Aortic smooth muscle cell (primary cell): ENCODE results near the gene E2F2. TPM values are rescaled to one million over a fixed set of nuclear protein-coding genes. Genes with fewer than 3 reads are reported as not detected.

ENCODE experiments used
- total RNA-seq: library from RNA; depleted of rRNA; stranded (reverse); fragments of >200 nt; gene quantifications from 2 replicates; pipeline ENCODE4 v1.2.3, GENCODE V29; 2014

Gene E2F2, protein sequence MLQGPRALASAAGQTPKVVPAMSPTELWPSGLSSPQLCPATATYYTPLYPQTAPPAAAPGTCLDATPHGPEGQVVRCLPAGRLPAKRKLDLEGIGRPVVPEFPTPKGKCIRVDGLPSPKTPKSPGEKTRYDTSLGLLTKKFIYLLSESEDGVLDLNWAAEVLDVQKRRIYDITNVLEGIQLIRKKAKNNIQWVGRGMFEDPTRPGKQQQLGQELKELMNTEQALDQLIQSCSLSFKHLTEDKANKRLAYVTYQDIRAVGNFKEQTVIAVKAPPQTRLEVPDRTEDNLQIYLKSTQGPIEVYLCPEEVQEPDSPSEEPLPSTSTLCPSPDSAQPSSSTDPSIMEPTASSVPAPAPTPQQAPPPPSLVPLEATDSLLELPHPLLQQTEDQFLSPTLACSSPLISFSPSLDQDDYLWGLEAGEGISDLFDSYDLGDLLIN
- 0.93 and 2.1 TPM in 2 replicates for total RNA-seq

GRCh38 chr1:23530747-23531561 lies at the start of gene E2F2:
Gene E2F2, minus strand, starts transcription at chr1:23531233. Its CDS starts 440 bp downstream, at chr1:23530793.

GRCh38 chr1:23559136-23559984 lies 28.3 kb upstream of the E2F2 start, which contains the start of gene ID3:
Gene ID3, minus strand, starts transcription at chr1:23559501. Its CDS starts 75 bp downstream, at chr1:23559426.

DNA sequence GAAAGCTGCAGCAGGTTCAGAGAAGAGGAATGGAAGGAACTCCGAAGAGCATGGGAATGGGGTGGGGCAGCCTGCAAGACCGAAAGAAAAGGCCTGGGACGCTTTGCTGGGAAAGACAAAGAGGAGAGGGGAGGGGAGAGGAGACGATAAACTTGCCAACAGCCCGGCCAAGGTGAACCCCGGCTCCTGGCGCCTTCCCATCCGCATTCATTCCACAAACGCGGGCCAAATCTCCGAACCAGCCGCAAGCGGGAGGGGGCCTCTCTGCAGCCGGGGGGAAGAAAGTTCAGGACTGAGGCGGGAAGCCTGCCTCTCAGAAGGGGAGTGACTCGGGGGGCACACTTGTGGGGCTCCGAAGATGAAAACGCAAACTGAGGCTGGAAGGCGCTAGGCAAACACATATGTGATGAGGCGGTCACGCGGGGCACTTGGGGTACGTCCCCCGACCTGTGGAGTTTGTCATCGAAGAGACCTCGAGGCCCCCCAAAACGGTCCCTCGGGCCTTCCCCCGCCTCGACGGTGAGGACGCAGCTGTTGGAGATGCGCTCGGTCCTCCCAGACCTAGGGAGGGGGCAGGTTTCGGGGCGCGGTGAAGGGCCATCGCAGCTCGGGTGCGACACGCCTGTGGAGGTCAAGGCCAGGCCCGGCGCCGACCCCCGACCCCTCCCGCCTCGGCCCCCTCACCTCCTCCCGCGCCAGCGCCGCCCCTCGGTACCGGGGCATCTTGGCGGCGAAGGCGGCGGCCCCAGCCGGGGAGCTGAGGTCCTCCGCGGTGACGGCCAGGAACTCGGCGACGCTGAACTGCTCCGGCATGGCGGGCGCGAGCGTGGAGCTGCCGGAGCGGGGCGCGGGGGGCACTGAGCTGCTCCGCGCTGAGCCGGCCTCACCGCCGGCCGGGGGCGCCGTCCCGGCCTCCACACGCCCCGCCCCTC lies 47.4 kb downstream of the E2F2 start, which contains the start of gene ASAP3:
Gene ASAP3, minus strand, starts transcription at position 859 of the 932 bp plus-strand sequence. Its CDS starts 46 bp downstream, at position 813.

Other genes with a start within 250 kb of the E2F2 start
- 93.2 and 105 TPM in 2 replicates for gene HNRNPR, start 186.9 kb downstream of the E2F2 start, total RNA-seq
- 18.0 and 19.9 TPM in 2 replicates for gene ZNF436, start 161.4 kb downstream of the E2F2 start, total RNA-seq
- 14.0 and 20.3 TPM in 2 replicates for gene TCEA3, start 106.5 kb downstream of the E2F2 start, total RNA-seq
- gene ASAP3, start 47.1 kb downstream of the E2F2 start, total RNA-seq, result 14.1 and 14.7 TPM in 2 replicates
- 220 and 236 TPM in 2 replicates for gene ID3, start 28.3 kb upstream of the E2F2 start, total RNA-seq
- 1,392 and 1,626 TPM in 2 replicates for gene RPL11, start 160.6 kb upstream of the E2F2 start, total RNA-seq
- gene ELOA, start 212.2 kb upstream of the E2F2 start, total RNA-seq, result 31.5 and 32.4 TPM in 2 replicates
- gene PITHD1, start 247.2 kb upstream of the E2F2 start, total RNA-seq, result 31.5 and 44.3 TPM in 2 replicates